ENCODE results near the gene GARNL3. TPM values are rescaled to one million over a fixed set of nuclear protein-coding genes. Genes with fewer than 3 reads are reported as not detected.
A peak's percentile ranks its signal among the peaks of the same experiment; 100 is the strongest.

The GARNL3 gene
- total RNA-seq (10.5 and 14.5 TPM in 2 replicates), polyA plus RNA-seq (9.5 and 16.4 TPM in 2 replicates)

GRCh38 chr9:127264462-127265219 lies at the start of gene GARNL3:
GARNL3 (plus strand) TSS chr9:127264774; CDS start chr9:127264878, 104 bp downstream.
- no peak within 1 kb of the TSS for H2AFZ ChIP-seq
- no peaks in the 10 kb centered on the region for H3K9me2 ChIP-seq (replicated peaks; ENCODE audit: insufficient read depth)
- no peaks in the 10 kb centered on the region for H3K9me3 ChIP-seq (ENCODE audit: low read depth)
- H3K4me1 ChIP-seq (ENCODE audit: insufficient read depth) = peaks cover 4% of the 10 kb centered on the region
- H4K20me1 ChIP-seq (ENCODE audit: insufficient read depth, poor library complexity, severe bottlenecking) = no peaks in the 10 kb centered on the region
- H3K27ac ChIP-seq = no peak within 1 kb of the TSS
- H3K4me3 ChIP-seq = no peak within 1 kb of the TSS
- no peaks in the 10 kb centered on the region for H3K36me3 ChIP-seq (replicated peaks; ENCODE audit: insufficient read depth, low read depth)
- H3K79me2 ChIP-seq = no peaks in the 10 kb centered on the region
- TF ChIP-seq CTCF (IDR thresholded peaks at IDR 0.05; ENCODE audit: poor library complexity) (no peak), EZH2 (IDR thresholded peaks at IDR 0.05; ENCODE audit: borderline replicate concordance) (no peak), EZH2phosphoT487 (IDR thresholded peaks at IDR 0.05; ENCODE audit: low read depth, severe bottlenecking, unreplicated experiment) (no peak)
- 72% methylated on average over 8 of the region's 8 CpGs for WGBS (ENCODE audit: low lambda C conversion rate, missing lambda C conversion rate)
- peak within 1 kb of the TSS; percentile 12 for H3K4me2 ChIP-seq
- H3K27me3 ChIP-seq = no peaks in the 10 kb centered on the region
- DNase-seq (ENCODE audit: low spot score) = no peak

GRCh38 chr9:127215268-127216209 lies 49.0 kb upstream of the GARNL3 start:
- Histone ChIP-seq H3K4me2 (no peak overlapping the region), H3K4me3 (no peak overlapping the region), H4K20me1 (ENCODE audit: insufficient read depth, poor library complexity, severe bottlenecking) (no peaks in the 10 kb centered on the region), H3K27me3 (no peaks in the 10 kb centered on the region), H3K4me1 (ENCODE audit: insufficient read depth) (no peaks in the 10 kb centered on the region), H3K9me2 (replicated peaks; ENCODE audit: insufficient read depth) (no peaks in the 10 kb centered on the region), H2AFZ (no peak overlapping the region), H3K79me2 (no peaks in the 10 kb centered on the region), H3K27ac (no peak overlapping the region), H3K9me3 (ENCODE audit: low read depth) (no peaks in the 10 kb centered on the region), H3K36me3 (replicated peaks; ENCODE audit: insufficient read depth, low read depth) (no peaks in the 10 kb centered on the region)
- 93% methylated on average over 14 of the region's 14 CpGs for WGBS (ENCODE audit: low lambda C conversion rate, missing lambda C conversion rate)
- DNase-seq (ENCODE audit: low spot score) = no peak
- TF ChIP-seq EZH2phosphoT487 (IDR thresholded peaks at IDR 0.05; ENCODE audit: low read depth, severe bottlenecking, unreplicated experiment) = no peak
- TF ChIP-seq CTCF (IDR thresholded peaks at IDR 0.05; ENCODE audit: poor library complexity) = no peak
- no peak for TF ChIP-seq EZH2 (IDR thresholded peaks at IDR 0.05; ENCODE audit: borderline replicate concordance)

GRCh38 chr9:127216210-127216887 lies 48.2 kb upstream of the GARNL3 start:
- Histone ChIP-seq H3K9me2 (replicated peaks; ENCODE audit: insufficient read depth) (no peaks in the 10 kb centered on the region), H3K4me2 (no peak overlapping the region), H2AFZ (no peak overlapping the region), H3K79me2 (no peaks in the 10 kb centered on the region), H3K4me3 (no peak overlapping the region), H3K36me3 (replicated peaks; ENCODE audit: insufficient read depth, low read depth) (no peaks in the 10 kb centered on the region), H3K9me3 (ENCODE audit: low read depth) (no peaks in the 10 kb centered on the region), H4K20me1 (ENCODE audit: insufficient read depth, poor library complexity, severe bottlenecking) (no peaks in the 10 kb centered on the region), H3K27ac (no peak overlapping the region), H3K4me1 (ENCODE audit: insufficient read depth) (no peaks in the 10 kb centered on the region), H3K27me3 (no peaks in the 10 kb centered on the region)
- WGBS (ENCODE audit: low lambda C conversion rate, missing lambda C conversion rate) = 93% methylated on average over 7 of the region's 7 CpGs
- no peak for DNase-seq (ENCODE audit: low spot score)
- no peak for TF ChIP-seq EZH2phosphoT487 (IDR thresholded peaks at IDR 0.05; ENCODE audit: low read depth, severe bottlenecking, unreplicated experiment)

Data from hepatocyte (in vitro differentiated cells).